EH (cell line): ENCODE results near the gene PCK1.

Experiments used
- DNase-seq: peaks from one replicate; pipeline ENCODE4 v3.0.0-alpha.2; 2015; ENCODE audit warnings: low read depth

PCK1 gene

GRCh38 chr20:57577679-57578475 lies 17.0 kb downstream of the PCK1 start:
- no peak for DNase-seq

- DNase-seq, result no peak
Measured at GRCh38 chr20:57578476-57579165, 17.7 kb downstream of the PCK1 start.

GRCh38 chr20:57579331-57579897 lies 18.5 kb downstream of the PCK1 start:
- DNase-seq, result no peak

- no peak for DNase-seq
Measured at GRCh38 chr20:57579898-57580447, 19.1 kb downstream of the PCK1 start.

GRCh38 chr20:57580478-57581201 lies 19.7 kb downstream of the PCK1 start:
- DNase-seq, result no peak

- no peak for DNase-seq
Measured at GRCh38 chr20:57581202-57582028, 20.5 kb downstream of the PCK1 start.

GRCh38 chr20:57582029-57582378 lies 21.1 kb downstream of the PCK1 start:
- DNase-seq, result no peak

- DNase-seq, result peak; percentile 46
Measured at GRCh38 chr20:57582432-57583288, 21.8 kb downstream of the PCK1 start.

- no peak for DNase-seq
Measured at GRCh38 chr20:57583289-57584257, 22.7 kb downstream of the PCK1 start.

- DNase-seq, result no peak
Measured at GRCh38 chr20:57584768-57585461, 24.0 kb downstream of the PCK1 start.

- no peak for DNase-seq
Measured at GRCh38 chr20:57585466-57586213, 24.7 kb downstream of the PCK1 start.

GRCh38 chr20:57586370-57586793 lies 25.5 kb downstream of the PCK1 start:
- no peak for DNase-seq

GRCh38 chr20:57586943-57587277 lies 26.0 kb downstream of the PCK1 start:
- no peak for DNase-seq

GRCh38 chr20:57587278-57587988 lies 26.5 kb downstream of the PCK1 start:
- DNase-seq, result no peak

- DNase-seq, result no peak
Measured at GRCh38 chr20:57587989-57588377, 27.1 kb downstream of the PCK1 start.

- DNase-seq, result no peak
Measured at GRCh38 chr20:57588596-57588995, 27.7 kb downstream of the PCK1 start.

- DNase-seq, result no peak
Measured at GRCh38 chr20:57589123-57589727, 28.3 kb downstream of the PCK1 start.
